ENCODE measurements around the gene CD200. TPM values are rescaled to one million over a fixed set of nuclear protein-coding genes. Genes with fewer than 3 reads are reported as not detected.

CD200 gene
- total and polyA plus RNA-seq, 2 experiments from 2014 or later = 51.9 to 65.0 TPM

GRCh38 chr3:112306825-112307224, 26.1 kb upstream of the CD200 start (continued):
- TF ChIP-seq CTCF (conservative IDR thresholded peaks at IDR 0.05; ENCODE audit: low read depth in 2 of 2) (no peak), ZNF331 (CRISPR knock-in tag; IDR thresholded peaks at IDR 0.05; ENCODE audit: low read depth) (no peak), EZH2phosphoT487 (IDR thresholded peaks at IDR 0.05; ENCODE audit: unreplicated experiment) (no peak)
- TF ChIP-seq, protein P1, sequence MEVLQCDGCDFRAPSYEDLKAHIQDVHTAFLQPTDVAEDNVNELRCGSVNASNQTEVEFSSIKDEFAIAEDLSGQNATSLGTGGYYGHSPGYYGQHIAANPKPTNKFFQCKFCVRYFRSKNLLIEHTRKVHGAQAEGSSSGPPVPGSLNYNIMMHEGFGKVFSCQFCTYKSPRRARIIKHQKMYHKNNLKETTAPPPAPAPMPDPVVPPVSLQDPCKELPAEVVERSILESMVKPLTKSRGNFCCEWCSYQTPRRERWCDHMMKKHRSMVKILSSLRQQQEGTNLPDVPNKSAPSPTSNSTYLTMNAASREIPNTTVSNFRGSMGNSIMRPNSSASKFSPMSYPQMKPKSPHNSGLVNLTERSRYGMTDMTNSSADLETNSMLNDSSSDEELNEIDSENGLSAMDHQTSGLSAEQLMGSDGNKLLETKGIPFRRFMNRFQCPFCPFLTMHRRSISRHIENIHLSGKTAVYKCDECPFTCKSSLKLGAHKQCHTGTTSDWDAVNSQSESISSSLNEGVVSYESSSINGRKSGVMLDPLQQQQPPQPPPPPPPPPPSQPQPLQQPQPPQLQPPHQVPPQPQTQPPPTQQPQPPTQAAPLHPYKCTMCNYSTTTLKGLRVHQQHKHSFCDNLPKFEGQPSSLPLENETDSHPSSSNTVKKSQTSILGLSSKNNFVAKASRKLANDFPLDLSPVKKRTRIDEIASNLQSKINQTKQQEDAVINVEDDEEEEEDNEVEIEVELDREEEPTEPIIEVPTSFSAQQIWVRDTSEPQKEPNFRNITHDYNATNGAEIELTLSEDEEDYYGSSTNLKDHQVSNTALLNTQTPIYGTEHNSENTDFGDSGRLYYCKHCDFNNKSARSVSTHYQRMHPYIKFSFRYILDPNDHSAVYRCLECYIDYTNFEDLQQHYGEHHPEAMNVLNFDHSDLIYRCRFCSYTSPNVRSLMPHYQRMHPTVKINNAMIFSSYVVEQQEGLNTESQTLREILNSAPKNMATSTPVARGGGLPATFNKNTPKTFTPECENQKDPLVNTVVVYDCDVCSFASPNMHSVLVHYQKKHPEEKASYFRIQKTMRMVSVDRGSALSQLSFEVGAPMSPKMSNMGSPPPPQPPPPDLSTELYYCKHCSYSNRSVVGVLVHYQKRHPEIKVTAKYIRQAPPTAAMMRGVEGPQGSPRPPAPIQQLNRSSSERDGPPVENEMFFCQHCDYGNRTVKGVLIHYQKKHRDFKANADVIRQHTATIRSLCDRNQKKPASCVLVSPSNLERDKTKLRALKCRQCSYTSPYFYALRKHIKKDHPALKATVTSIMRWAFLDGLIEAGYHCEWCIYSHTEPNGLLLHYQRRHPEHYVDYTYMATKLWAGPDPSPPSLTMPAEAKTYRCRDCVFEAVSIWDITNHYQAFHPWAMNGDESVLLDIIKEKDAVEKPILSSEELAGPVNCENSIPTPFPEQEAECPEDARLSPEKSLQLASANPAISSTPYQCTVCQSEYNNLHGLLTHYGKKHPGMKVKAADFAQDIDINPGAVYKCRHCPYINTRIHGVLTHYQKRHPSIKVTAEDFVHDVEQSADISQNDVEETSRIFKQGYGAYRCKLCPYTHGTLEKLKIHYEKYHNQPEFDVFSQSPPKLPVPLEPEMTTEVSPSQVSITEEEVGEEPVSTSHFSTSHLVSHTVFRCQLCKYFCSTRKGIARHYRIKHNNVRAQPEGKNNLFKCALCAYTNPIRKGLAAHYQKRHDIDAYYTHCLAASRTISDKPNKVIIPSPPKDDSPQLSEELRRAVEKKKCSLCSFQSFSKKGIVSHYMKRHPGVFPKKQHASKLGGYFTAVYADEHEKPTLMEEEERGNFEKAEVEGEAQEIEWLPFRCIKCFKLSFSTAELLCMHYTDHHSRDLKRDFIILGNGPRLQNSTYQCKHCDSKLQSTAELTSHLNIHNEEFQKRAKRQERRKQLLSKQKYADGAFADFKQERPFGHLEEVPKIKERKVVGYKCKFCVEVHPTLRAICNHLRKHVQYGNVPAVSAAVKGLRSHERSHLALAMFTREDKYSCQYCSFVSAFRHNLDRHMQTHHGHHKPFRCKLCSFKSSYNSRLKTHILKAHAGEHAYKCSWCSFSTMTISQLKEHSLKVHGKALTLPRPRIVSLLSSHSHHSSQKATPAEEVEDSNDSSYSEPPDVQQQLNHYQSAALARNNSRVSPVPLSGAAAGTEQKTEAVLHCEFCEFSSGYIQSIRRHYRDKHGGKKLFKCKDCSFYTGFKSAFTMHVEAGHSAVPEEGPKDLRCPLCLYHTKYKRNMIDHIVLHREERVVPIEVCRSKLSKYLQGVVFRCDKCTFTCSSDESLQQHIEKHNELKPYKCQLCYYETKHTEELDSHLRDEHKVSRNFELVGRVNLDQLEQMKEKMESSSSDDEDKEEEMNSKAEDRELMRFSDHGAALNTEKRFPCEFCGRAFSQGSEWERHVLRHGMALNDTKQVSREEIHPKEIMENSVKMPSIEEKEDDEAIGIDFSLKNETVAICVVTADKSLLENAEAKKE (CRISPR knock-in tag; IDR thresholded peaks at IDR 0.05) = no peak

- peaks cover 4% of the 10 kb centered on the region for H3K27me3 Mint-ChIP-seq (ENCODE audit: insufficient read depth, low read depth, poor library complexity)
- TF ChIP-seq ZNF114 (CRISPR knock-in tag; IDR thresholded peaks at IDR 0.05) = no peak
- no peak for TF ChIP-seq ETS1 (IDR thresholded peaks at IDR 0.05)
- TF ChIP-seq POLR2AphosphoS5 (IDR thresholded peaks at IDR 0.05; ENCODE audit: low read depth) = no peak
- no peak for TF ChIP-seq EZH2phosphoT487 (IDR thresholded peaks at IDR 0.05; ENCODE audit: unreplicated experiment)
- TF ChIP-seq CREB1 (CRISPR knock-in tag; IDR thresholded peaks at IDR 0.05; ENCODE audit: low read depth) = no peak
- H3K9me3 Mint-ChIP-seq = no peaks in the 10 kb centered on the region
- no peak for ATAC-seq
- no peak overlapping the region for H3K4me3 Mint-ChIP-seq
- H3K79me2 ChIP-seq (replicated peaks; ENCODE audit: insufficient read depth) = no peaks in the 10 kb centered on the region
- no peaks in the 10 kb centered on the region for H4K20me1 ChIP-seq (replicated peaks; ENCODE audit: insufficient read depth)
- H3K4me3 ChIP-seq = no peak overlapping the region
- H3K36me3 Mint-ChIP-seq (ENCODE audit: low read depth) = peaks cover under 1% of the 10 kb centered on the region
- H3K27ac ChIP-seq (ENCODE audit: low read depth) = no peak overlapping the region
- H3K4me1 Mint-ChIP-seq = peaks cover 23% of the 10 kb centered on the region
- no peaks in the 10 kb centered on the region for H3K27me3 ChIP-seq (ENCODE audit: insufficient read depth)
- H2AFZ ChIP-seq = no peak overlapping the region
- no peak for DNase-seq (ENCODE audit: low spot score)
- H3K4me2 ChIP-seq = no peak overlapping the region
- H3K27ac Mint-ChIP-seq = no peak overlapping the region
- no peaks in the 10 kb centered on the region for H3K36me3 ChIP-seq (ENCODE audit: insufficient read depth)
- no peaks in the 10 kb centered on the region for H3K9me2 ChIP-seq (ENCODE audit: insufficient read depth)
- H3K4me1 ChIP-seq (ENCODE audit: insufficient read depth) = peaks cover 24% of the 10 kb centered on the region
- peaks cover 12% of the 10 kb centered on the region; the same call in 1 of the 2 replicates for H3F3A ChIP-seq (replicated peaks; ENCODE audit: low read depth)
These were observed 25.4 kb upstream of the CD200 start for GRCh38 chr3:112307557-112307956.
